Mucosa of descending colon (tissue), 3 donors: ENCODE results near the gene COX7A2L. TPM values are rescaled to one million over a fixed set of nuclear protein-coding genes. Genes with fewer than 3 reads are reported as not detected.
"Not testable (repeated sequence)": the region's sequence is repeated elsewhere in the genome, so short reads cannot be mapped to it uniquely, and the experiment has no call there.

Source experiments
- ATAC-seq: fragments of 200-7000 bp; cut with Tn5 transposase; one replicate; pipeline ENCODE4 v1.9.1; 2020; ENCODE audit warnings: mild to moderate bottlenecking, moderate library complexity
- DNase-seq, 3 donors: peaks; one replicate each; pipeline ENCODE4 v3.0.0-alpha.2; 2020
- H3K36me3 ChIP-seq: fragments of 200-600 bp; one replicate; pipeline ENCODE4 v1.8.0; 2021; ENCODE audit warnings: low read depth, mild to moderate bottlenecking
- H3K4me1 ChIP-seq: fragments of 200-600 bp; one replicate; pipeline ENCODE4 v1.8.0; 2021; ENCODE audit warnings: low read depth, mild to moderate bottlenecking
- H3K4me3 ChIP-seq: fragments of 200-600 bp; one replicate; pipeline ENCODE4 v1.8.0; 2021; ENCODE audit warnings: mild to moderate bottlenecking
- H3K9me3 ChIP-seq: fragments of 200-600 bp; one replicate; pipeline ENCODE4 v1.8.0; 2021; ENCODE audit warnings: mild to moderate bottlenecking
- intact Hi-C, 2 donors: fragments of 100-400 bp; cut with DNase I in 1 of 2; cut with micrococcal nuclease in 1 of 2; formaldehyde crosslinking; loops; one replicate each; pipeline versions ENCODE4 v1.11.0 to v1.11.1; 2022; cut with DNase I, micrococcal nuclease
- total RNA-seq, 3 donors: library from RNA; stranded (reverse); fragmentation: NEBNext Ultra II Directional in 2 of 3; extraction: Animal tissue kit (Norgen Biotek cat#: 25700) in 2 of 3; gene quantifications; one replicate each; pipeline versions ENCODE4 v1.2.1 to v1.2.4, GENCODE V29; 2021 to 2023
- TF ChIP-seq, protein P1 (sequence below): fragments of 200-600 bp; IDR thresholded peaks from one replicate; pipeline ENCODE4 v1.8.0; 2022; ENCODE audit warnings: antibody characterized with exemption, mild to moderate bottlenecking
- donor health status: DM: no; HTN: no; CAD: no; lungs with moderate emphysema.
- donor health status: DM: no; HTN: no; CAD: no.
- donor health status: DM: no; HTN: yes; CAD: no.

COX7A2L gene
- total RNA-seq, 3 donors from 2014 or later: 87.0 to 113 (median 108) TPM

- no peak overlapping the region for H3K4me3 ChIP-seq
- DNase-seq (no peak), ATAC-seq (no peak)
- intact Hi-C loops: no loop called here
- no peaks in the 10 kb centered on the region for H3K9me3 ChIP-seq
- H3K4me1 ChIP-seq: peaks cover 6% of the 10 kb centered on the region
- TF ChIP-seq, protein P1, sequence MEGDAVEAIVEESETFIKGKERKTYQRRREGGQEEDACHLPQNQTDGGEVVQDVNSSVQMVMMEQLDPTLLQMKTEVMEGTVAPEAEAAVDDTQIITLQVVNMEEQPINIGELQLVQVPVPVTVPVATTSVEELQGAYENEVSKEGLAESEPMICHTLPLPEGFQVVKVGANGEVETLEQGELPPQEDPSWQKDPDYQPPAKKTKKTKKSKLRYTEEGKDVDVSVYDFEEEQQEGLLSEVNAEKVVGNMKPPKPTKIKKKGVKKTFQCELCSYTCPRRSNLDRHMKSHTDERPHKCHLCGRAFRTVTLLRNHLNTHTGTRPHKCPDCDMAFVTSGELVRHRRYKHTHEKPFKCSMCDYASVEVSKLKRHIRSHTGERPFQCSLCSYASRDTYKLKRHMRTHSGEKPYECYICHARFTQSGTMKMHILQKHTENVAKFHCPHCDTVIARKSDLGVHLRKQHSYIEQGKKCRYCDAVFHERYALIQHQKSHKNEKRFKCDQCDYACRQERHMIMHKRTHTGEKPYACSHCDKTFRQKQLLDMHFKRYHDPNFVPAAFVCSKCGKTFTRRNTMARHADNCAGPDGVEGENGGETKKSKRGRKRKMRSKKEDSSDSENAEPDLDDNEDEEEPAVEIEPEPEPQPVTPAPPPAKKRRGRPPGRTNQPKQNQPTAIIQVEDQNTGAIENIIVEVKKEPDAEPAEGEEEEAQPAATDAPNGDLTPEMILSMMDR: no peak
- no peaks in the 10 kb centered on the region for H3K36me3 ChIP-seq
Observed at GRCh38 chr2:42353792-42354429, 7.1 kb downstream of the COX7A2L start.

GRCh38 chr2:42351864-42352263 is 9.2 kb downstream of the COX7A2L start:
- Histone ChIP-seq H3K36me3 (no peaks in the 10 kb centered on the region), H3K4me3 (no peak overlapping the region), H3K4me1 (peaks cover 3% of the 10 kb centered on the region), H3K9me3 (no peaks in the 10 kb centered on the region)
- TF ChIP-seq, protein P1: no peak
- intact Hi-C loops: no loop called here
- DNase-seq: no peak
- no peak for ATAC-seq

DNA sequence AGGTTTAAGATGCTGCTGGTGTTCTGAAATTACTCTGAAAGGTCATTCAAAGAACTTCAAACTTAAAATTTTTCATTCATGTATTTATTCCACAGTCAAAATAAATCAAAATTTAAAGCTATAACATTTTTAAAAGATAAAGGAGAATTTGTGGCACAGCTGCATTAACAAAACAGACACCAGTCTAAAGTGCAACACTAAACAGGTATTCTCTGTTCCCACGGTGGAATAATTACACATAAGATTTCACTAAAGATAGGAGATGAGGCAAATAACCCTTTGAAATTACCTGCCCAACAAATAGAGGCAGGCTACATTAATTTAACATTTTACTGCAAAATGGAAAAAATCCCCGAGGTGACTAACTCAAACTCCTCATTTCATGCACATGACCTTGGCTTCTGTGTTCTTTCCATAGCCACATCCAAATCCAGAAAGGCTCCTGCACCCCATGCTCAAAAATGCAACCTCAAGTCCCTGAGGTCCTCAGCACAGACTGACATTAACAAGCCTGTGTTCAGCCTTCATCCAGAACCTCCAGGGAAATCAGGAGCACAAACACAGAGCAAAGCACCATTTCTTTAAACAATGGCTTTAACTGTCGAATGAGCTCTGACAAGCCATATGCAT is 10.5 kb downstream of the COX7A2L start:
- intact Hi-C loops: no loop called here
- peaks cover 3% of the 10 kb centered on the region for H3K4me1 ChIP-seq
- DNase-seq: no peak
- H3K4me3 ChIP-seq: no peak overlapping the region
- H3K9me3 ChIP-seq: no peaks in the 10 kb centered on the region
- no peaks in the 10 kb centered on the region for H3K36me3 ChIP-seq
- ATAC-seq: no peak
- TF ChIP-seq, protein P1: no peak

DNA sequence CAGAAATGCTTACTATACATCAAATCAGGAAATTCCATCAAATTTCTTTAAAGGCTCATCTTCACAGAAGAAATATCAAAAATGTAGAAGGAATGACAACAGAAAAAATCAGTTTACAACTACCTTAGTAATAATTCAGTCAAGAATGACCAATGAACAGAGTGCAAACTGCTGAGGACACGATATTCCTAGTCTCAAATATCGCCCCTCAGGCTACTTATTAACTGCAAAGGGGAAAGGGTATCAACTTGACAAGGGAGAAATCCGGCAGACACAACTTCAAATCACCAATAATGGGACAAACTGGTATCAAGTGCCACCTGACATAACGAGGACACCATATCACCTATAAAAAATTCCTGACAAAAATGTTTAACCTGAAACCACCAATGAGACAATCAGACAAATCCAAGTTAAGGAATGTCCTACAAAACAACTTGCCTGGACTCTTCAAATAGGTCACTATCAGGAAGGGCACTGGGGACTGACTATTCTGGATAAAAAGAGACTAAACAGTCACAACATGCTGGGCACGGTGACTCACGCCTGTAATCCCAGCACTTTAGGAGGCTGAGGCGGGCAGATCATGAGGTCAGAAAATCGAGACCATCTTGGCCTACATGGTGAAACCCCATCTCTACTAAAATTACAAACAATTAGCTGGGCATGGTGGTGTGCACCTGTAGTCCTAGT is 12.8 kb downstream of the COX7A2L start:
- H3K4me1 ChIP-seq: no peaks in the 10 kb centered on the region
- no peaks in the 10 kb centered on the region for H3K9me3 ChIP-seq
- intact Hi-C loops: no loop called here
- ATAC-seq: no peak
- TF ChIP-seq, protein P1: no peak
- H3K4me3 ChIP-seq: no peak overlapping the region
- DNase-seq: no peak
- H3K36me3 ChIP-seq: no peaks in the 10 kb centered on the region

GRCh38 chr2:42347518-42347917 is 13.5 kb downstream of the COX7A2L start:
- H3K36me3 ChIP-seq, H3K4me1 ChIP-seq, H3K4me3 ChIP-seq, DNase-seq, H3K9me3 ChIP-seq, intact Hi-C loops, ATAC-seq: not testable (repeated sequence)

DNA sequence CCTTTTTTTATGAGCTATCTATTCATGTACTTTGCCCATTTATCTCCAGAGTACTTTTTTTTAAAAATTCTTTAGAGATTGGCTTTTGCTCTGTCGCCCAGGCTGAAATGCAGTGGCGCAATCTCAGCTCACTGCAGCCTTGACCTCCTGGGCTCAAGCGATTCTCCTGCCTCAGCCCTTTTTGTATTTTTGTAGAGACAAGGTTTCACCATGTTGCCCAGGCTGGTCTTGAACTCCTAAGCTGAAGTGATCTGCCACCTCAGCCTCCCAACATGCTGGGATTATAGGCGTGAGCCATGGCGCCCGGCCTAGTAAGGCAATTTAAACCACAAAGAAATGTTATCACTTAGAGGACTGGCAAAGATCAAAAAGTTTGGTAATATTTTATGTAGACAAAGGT is 14.2 kb downstream of the COX7A2L start:
- intact Hi-C loops, H3K36me3 ChIP-seq, DNase-seq, H3K9me3 ChIP-seq, ATAC-seq, H3K4me1 ChIP-seq, H3K4me3 ChIP-seq: not testable (repeated sequence)
